C4-2B (cell line): Measurements from ENCODE around the gene GABRG3.

Experiments used
- H3K27ac ChIP-seq: fragments of 450-650 bp; 2 replicates; pipeline ENCODE4 v1.5.1; 2017
- ZFX ChIP-seq: fragments of 450-650 bp; IDR thresholded peaks from 2 replicates; pipeline ENCODE4 v1.6.1; 2017
- TF ChIP-seq, protein P1 (sequence below): fragments of 450-650 bp; conservative IDR thresholded peaks from 2 replicates; pipeline ENCODE4 v1.5.1; 2017; ENCODE audit warnings: mild to moderate bottlenecking

Gene GABRG3

GRCh38 chr15:27133249-27133648 is 162.3 kb downstream of the GABRG3 start:
- TF ChIP-seq, protein P1, sequence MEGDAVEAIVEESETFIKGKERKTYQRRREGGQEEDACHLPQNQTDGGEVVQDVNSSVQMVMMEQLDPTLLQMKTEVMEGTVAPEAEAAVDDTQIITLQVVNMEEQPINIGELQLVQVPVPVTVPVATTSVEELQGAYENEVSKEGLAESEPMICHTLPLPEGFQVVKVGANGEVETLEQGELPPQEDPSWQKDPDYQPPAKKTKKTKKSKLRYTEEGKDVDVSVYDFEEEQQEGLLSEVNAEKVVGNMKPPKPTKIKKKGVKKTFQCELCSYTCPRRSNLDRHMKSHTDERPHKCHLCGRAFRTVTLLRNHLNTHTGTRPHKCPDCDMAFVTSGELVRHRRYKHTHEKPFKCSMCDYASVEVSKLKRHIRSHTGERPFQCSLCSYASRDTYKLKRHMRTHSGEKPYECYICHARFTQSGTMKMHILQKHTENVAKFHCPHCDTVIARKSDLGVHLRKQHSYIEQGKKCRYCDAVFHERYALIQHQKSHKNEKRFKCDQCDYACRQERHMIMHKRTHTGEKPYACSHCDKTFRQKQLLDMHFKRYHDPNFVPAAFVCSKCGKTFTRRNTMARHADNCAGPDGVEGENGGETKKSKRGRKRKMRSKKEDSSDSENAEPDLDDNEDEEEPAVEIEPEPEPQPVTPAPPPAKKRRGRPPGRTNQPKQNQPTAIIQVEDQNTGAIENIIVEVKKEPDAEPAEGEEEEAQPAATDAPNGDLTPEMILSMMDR: no peak
- no peak for TF ChIP-seq ZFX
- H3K27ac ChIP-seq: no peak overlapping the region

GRCh38 chr15:27134481-27134880 is 163.5 kb downstream of the GABRG3 start:
- TF ChIP-seq, protein P1: no peak
- no peak for TF ChIP-seq ZFX
- no peak overlapping the region for H3K27ac ChIP-seq

DNA sequence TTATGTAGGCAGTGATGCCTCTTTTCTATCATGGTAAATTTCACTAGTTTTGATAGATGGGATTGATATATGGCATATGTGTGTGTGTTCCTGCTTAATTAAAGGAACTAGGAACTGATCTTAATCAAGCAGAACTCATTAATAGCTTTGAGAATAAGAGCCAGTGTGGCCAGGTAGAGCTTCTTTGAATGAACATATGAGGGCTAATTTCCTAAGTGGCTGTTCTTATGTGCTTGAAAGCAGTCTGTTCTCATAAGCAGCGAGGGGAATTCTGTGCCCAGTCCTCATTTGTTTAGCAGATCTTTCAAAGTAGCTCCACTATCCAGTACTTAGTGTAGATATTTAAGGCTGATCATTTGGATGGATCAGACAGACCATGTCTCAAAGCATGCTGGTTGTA is 164.2 kb downstream of the GABRG3 start:
- TF ChIP-seq ZFX: no peak
- TF ChIP-seq, protein P1: no peak

DNA sequence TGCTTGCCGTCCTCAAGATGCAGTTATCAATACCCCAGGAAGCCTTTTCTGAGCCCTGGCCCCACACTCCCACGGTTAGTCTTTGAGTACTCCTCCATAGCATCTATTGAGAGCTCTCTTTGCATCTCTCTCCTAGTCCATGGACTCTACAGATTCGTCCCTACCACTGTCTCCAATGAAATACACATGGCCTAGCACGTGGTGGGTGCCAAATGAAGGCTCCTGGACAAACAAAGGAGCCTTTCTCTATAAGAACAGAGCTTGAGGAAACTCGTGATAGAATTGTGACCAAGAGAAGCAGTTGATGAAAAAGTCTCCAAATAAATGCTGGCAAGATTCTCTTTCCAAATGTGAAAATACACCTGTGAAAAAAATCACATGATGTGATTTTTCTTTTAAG is 166.1 kb downstream of the GABRG3 start:
- TF ChIP-seq, protein P1: no peak
- no peak for TF ChIP-seq ZFX
- no peak overlapping the region for H3K27ac ChIP-seq

More for the DNA sequence above, 164.2 kb downstream of the GABRG3 start:
- no peak overlapping the region for H3K27ac ChIP-seq

- TF ChIP-seq, protein P1: no peak
- no peak for TF ChIP-seq ZFX
- H3K27ac ChIP-seq: no peak overlapping the region
Measured at GRCh38 chr15:27165590-27165989, 194.6 kb downstream of the GABRG3 start.

DNA sequence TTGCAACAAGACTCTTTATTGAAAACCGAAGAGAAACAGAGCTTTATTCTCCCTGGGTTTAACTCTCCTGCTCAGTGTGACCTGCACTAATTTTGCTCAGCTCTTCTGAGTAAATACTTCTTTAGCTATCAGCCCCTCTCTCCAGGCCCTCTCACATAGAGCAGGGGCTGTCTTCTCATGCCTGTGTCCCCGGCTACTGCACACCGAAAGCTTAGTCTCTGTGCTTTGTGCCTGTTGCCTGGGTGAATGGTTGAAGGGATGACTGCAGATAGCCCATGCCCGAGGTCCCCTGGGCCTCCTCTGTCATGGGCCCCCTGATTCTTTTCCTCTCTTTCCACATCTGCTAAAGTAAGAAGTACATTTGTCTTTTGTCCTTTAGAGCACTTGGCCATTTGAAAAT is 195.9 kb downstream of the GABRG3 start:
- TF ChIP-seq ZFX: no peak
- TF ChIP-seq, protein P1: no peak
- H3K27ac ChIP-seq: no peak overlapping the region

GRCh38 chr15:27167738-27168137 is 196.8 kb downstream of the GABRG3 start:
- no peak overlapping the region for H3K27ac ChIP-seq
- no peak for TF ChIP-seq ZFX
- TF ChIP-seq, protein P1: no peak
